Liver (tissue), 9 donors: Measurements from ENCODE around the gene SLC20A1. TPM values are rescaled to one million over a fixed set of nuclear protein-coding genes. Genes with fewer than 3 reads are reported as not detected.

ENCODE experiments used
- DNase-seq: peaks from one replicate; pipeline ENCODE4 v3.0.0-alpha.2; 2017; ENCODE audit warnings: low spot score
- H3K27ac ChIP-seq, 2 donors: one replicate each; pipeline ENCODE4 v1.7.0; 2013; ENCODE audit warnings: inconsistent platforms in 2 of 2, low read length in 2 of 2, control low read depth in 1 of 2, low read depth in 1 of 2, mild to moderate bottlenecking in 1 of 2
- H3K27me3 ChIP-seq, 4 donors: one replicate each; pipeline versions ENCODE4 v1.6.1 to v1.7.0; 2013; ENCODE audit warnings: low read length in 3 of 4, inconsistent platforms in 1 of 4, mild to moderate bottlenecking in 1 of 4, moderate library complexity in 1 of 4; ENCODE audit not compliant: control insufficient read depth in 4 of 4, insufficient read depth in 4 of 4
- H3K36me3 ChIP-seq, 4 donors: one replicate each; pipeline versions ENCODE4 v1.6.1 to v1.7.0; 2013; ENCODE audit warnings: low read length in 3 of 4, mild to moderate bottlenecking in 3 of 4, low read depth in 1 of 4, moderate library complexity in 1 of 4; ENCODE audit not compliant: control insufficient read depth in 4 of 4, insufficient read depth in 3 of 4
- H3K4me1 ChIP-seq, 4 donors: one replicate each; pipeline versions ENCODE4 v1.6.1 to v1.7.0; 2013; ENCODE audit warnings: low read length in 3 of 4, mild to moderate bottlenecking in 3 of 4, moderate library complexity in 1 of 4; ENCODE audit not compliant: control insufficient read depth in 4 of 4, insufficient read depth in 4 of 4
- H3K4me3 ChIP-seq, 3 donors: one replicate each; pipeline versions ENCODE4 v1.6.1 to v1.7.0; 2013; ENCODE audit warnings: low read length in 3 of 3, control low read depth in 1 of 3, low read depth in 1 of 3, mild to moderate bottlenecking in 1 of 3
- H3K9ac ChIP-seq, 2 donors: one replicate each; pipeline ENCODE4 v1.7.0; 2013; ENCODE audit warnings: low read length in 2 of 2, mild to moderate bottlenecking in 2 of 2, moderate library complexity in 2 of 2, control low read depth in 1 of 2, low read depth in 1 of 2
- H3K9me3 ChIP-seq, 4 donors: one replicate each; pipeline versions ENCODE4 v1.6.1 to v1.7.0; 2013; ENCODE audit warnings: low read length in 3 of 4; ENCODE audit not compliant: control insufficient read depth in 4 of 4
- EGR1 ChIP-seq, 2 donors: IDR thresholded peaks; 2 replicates each; pipeline ENCODE4 v1.6.1; 2016 to 2018; ENCODE audit warnings: antibody characterized with exemption in 2 of 2, low read depth in 2 of 2
- FOXA1 ChIP-seq: IDR thresholded peaks from 2 replicates; pipeline ENCODE4 v1.6.1; 2016; ENCODE audit warnings: antibody characterized with exemption
- FOXA2 ChIP-seq: IDR thresholded peaks from 2 replicates; pipeline ENCODE4 v1.6.1; 2016; ENCODE audit warnings: antibody characterized with exemption
- GABPA ChIP-seq, 2 donors: IDR thresholded peaks in 1 of 2; conservative IDR thresholded peaks in 1 of 2; 2 replicates each; pipeline ENCODE4 v1.6.1; 2016; ENCODE audit warnings: antibody characterized with exemption in 2 of 2, mild to moderate bottlenecking in 1 of 2, moderate library complexity in 1 of 2
- HNF4A ChIP-seq, 2 donors: conservative IDR thresholded peaks; 2 replicates each; pipeline ENCODE4 v1.6.1; 2016; ENCODE audit warnings: antibody characterized with exemption in 2 of 2, mild to moderate bottlenecking in 2 of 2
- HNF4G ChIP-seq: IDR thresholded peaks from 2 replicates; pipeline ENCODE4 v1.6.1; 2016; ENCODE audit warnings: antibody characterized with exemption
- JUND ChIP-seq, 2 donors: IDR thresholded peaks; 2 replicates each; pipeline ENCODE4 v1.6.1; 2016; ENCODE audit warnings: antibody characterized with exemption in 2 of 2
- MAX ChIP-seq: IDR thresholded peaks from 2 replicates; pipeline ENCODE4 v1.6.1; 2016; ENCODE audit warnings: antibody characterized with exemption
- SP1 ChIP-seq: IDR thresholded peaks from 2 replicates; pipeline ENCODE4 v1.6.1; 2018; ENCODE audit warnings: antibody characterized with exemption, mild to moderate bottlenecking
- YY1 ChIP-seq: IDR thresholded peaks from 2 replicates; pipeline ENCODE4 v1.6.1; 2016; ENCODE audit warnings: antibody characterized with exemption, mild to moderate bottlenecking
- WGBS: extraction: QIAGEN DNeasy Blood & Tissue Kit; methylation state at CpG from one replicate; pipeline ENCODE4 v1.1.7; 2013; 5-methylcytosine and 5-hydroxymethylcytosine counted together
- polyA plus RNA-seq, 2 donors: library from polyadenylated mRNA; stranded (reverse) in 1 of 2; unstranded in 1 of 2; fragments of 200-250 nt in 1 of 2; fragments of >200 nt in 1 of 2; fragmentation: Nextera tagmentation in 1 of 2; extraction: Ambion mirVana in 1 of 2; gene quantifications; one replicate each; pipeline versions ENCODE4 v1.2.1 to v1.2.3, GENCODE V29; 2013 to 2015
- total RNA-seq, 2 donors: library from RNA; depleted of rRNA; stranded (reverse); fragments of >200 nt; gene quantifications; one replicate each; pipeline ENCODE4 v1.2.3, GENCODE V29; 2014
- TF ChIP-seq, protein P1 (sequence below): fragments of 150-350 bp; IDR thresholded peaks from 2 replicates; pipeline ENCODE4 v1.5.1; 2017; ENCODE audit warnings: improper control_type of control experiment, low read depth, low read length; ENCODE audit not compliant: missing input control
- TF ChIP-seq, protein P2 (sequence below): IDR thresholded peaks from 2 replicates; pipeline ENCODE4 v1.6.1; 2016; ENCODE audit warnings: antibody characterized with exemption
- TF ChIP-seq, protein P3 (sequence below): IDR thresholded peaks from 2 replicates; pipeline ENCODE4 v1.6.1; 2016; ENCODE audit warnings: antibody characterized with exemption
- donor health status: healthy.
- donor health status: healthy.
- donor health status: healthy.
- donor health status: healthy.
- donor health status: healthy.

SLC20A1 gene
- total and polyA plus RNA-seq, 4 donors, result 15.3 to 56.9 (median 20.0) TPM

DNA sequence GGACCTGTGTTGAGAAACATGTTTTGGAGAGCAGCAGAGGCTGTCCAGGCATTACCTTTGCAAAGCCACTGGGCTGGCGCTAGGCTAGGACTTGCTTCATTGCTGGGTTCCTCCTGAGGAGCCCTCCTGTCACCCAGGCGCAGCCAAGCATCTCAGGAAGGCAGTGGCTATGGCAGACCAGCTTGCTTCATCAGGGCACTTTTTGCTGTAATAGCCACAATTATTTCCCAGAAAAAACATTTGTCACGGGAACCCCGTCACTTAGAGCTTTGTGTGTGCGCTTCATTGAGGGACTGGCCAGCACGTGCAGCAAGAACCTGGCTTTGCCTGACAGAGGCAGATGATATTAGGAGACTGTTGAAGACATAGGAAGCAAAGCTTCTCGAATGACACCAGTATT is 36.4 kb downstream of the SLC20A1 start:
- no peaks in the 10 kb centered on the region for H3K27me3 ChIP-seq
- H3K27ac ChIP-seq, result no peak overlapping the region
- no peaks in the 10 kb centered on the region for H3K9me3 ChIP-seq
- peaks cover 0 to 7% (median 0%) of the 10 kb centered on the region in 4 donors for H3K4me1 ChIP-seq
- no peak overlapping the region for H3K9ac ChIP-seq
- TF ChIP-seq JUND (IDR thresholded peaks at IDR 0.05), result no peak
- 87% methylated on average over 7 of the region's 7 CpGs for WGBS
- no peaks in the 10 kb centered on the region for H3K36me3 ChIP-seq
- no peak overlapping the region for H3K4me3 ChIP-seq
- no peak for DNase-seq

DNA sequence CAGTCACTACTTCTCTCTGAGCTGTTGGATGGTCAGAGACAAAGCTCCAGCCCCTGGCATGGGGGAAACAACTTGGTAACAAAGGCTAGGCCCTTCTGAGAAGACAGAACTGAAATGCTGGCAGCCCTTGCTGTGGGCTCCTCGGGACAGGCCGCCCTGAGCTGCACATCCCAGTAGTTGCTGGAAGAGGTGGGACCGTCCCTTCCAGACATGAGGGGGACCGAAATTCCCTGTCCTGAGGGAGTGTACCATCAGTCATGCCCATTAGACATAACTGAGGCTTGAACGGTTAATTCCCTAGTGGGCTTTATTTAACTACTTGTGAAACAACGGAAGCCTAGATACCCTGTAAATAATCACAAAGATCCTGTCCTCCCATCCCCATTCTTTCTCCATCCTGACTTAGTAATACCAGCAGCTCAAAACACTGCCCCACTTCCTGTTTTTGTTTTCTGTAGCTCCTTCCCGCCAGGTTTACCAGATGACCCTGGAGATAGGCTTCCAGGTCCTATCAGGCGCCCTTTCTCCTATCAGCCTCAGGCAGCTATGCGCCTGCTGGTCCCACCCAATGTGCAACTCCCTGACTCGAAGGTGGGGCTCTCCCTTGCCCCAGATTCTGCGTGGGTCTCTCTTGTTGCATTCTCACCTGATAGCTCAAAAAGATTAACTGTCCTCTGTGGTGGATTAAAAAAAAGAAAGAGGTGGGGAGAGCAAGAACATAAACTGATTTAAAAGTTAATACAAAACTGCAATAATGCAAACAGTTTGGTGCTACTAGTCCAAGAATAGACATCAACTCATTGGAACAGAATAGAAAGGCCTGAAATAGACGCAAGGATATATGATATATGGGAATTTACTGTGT is 38.0 kb downstream of the SLC20A1 start:
- peaks cover 0 to 7% (median 0%) of the 10 kb centered on the region in 4 donors for H3K4me1 ChIP-seq
- peak; percentile 76 for DNase-seq
- no peak overlapping the region for H3K27ac ChIP-seq

DNA sequence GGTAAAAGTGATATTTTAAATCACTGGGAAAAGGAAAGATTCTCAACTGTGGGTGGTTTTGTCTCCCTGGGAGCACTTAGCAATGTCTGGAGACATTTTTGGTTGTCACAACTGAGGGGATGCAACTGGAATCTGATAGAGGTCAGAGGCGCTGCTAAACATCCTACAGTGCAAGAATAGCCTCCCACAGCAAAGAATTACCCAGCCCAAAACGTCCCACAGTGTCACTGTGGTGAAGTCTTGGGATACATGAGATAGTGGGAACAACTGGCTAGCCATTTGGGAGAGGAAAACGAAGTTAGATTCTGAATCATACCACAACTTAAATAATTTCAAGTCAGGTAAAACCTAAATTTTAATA is 38.7 kb downstream of the SLC20A1 start:
- H3K9me3 ChIP-seq, result no peaks in the 10 kb centered on the region
- WGBS, result 69% methylated on average over 3 of the region's 3 CpGs
- no peaks in the 10 kb centered on the region for H3K27me3 ChIP-seq
- TF ChIP-seq HNF4G, result no peak
- H3K27ac ChIP-seq, result no peak overlapping the region
- no peak for DNase-seq
- H3K9ac ChIP-seq, result no peak overlapping the region
- peaks cover 0 to 7% (median 0%) of the 10 kb centered on the region in 4 donors for H3K4me1 ChIP-seq
- H3K36me3 ChIP-seq, result no peaks in the 10 kb centered on the region
- H3K4me3 ChIP-seq, result no peak overlapping the region

More for the DNA sequence above, 38.0 kb downstream of the SLC20A1 start:
- no peaks in the 10 kb centered on the region for H3K27me3 ChIP-seq
- no peak overlapping the region for H3K9ac ChIP-seq
- no peak overlapping the region for H3K4me3 ChIP-seq
- TF ChIP-seq, protein P1, sequence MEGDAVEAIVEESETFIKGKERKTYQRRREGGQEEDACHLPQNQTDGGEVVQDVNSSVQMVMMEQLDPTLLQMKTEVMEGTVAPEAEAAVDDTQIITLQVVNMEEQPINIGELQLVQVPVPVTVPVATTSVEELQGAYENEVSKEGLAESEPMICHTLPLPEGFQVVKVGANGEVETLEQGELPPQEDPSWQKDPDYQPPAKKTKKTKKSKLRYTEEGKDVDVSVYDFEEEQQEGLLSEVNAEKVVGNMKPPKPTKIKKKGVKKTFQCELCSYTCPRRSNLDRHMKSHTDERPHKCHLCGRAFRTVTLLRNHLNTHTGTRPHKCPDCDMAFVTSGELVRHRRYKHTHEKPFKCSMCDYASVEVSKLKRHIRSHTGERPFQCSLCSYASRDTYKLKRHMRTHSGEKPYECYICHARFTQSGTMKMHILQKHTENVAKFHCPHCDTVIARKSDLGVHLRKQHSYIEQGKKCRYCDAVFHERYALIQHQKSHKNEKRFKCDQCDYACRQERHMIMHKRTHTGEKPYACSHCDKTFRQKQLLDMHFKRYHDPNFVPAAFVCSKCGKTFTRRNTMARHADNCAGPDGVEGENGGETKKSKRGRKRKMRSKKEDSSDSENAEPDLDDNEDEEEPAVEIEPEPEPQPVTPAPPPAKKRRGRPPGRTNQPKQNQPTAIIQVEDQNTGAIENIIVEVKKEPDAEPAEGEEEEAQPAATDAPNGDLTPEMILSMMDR, result no peak
- TF ChIP-seq MAX, result no peak
- TF ChIP-seq FOXA1, result no peak
- TF ChIP-seq GABPA (IDR thresholded peaks at IDR 0.05 in 1 of 2, conservative IDR thresholded peaks at IDR 0.05 in 1 of 2), result no peak
- TF ChIP-seq, protein P2, sequence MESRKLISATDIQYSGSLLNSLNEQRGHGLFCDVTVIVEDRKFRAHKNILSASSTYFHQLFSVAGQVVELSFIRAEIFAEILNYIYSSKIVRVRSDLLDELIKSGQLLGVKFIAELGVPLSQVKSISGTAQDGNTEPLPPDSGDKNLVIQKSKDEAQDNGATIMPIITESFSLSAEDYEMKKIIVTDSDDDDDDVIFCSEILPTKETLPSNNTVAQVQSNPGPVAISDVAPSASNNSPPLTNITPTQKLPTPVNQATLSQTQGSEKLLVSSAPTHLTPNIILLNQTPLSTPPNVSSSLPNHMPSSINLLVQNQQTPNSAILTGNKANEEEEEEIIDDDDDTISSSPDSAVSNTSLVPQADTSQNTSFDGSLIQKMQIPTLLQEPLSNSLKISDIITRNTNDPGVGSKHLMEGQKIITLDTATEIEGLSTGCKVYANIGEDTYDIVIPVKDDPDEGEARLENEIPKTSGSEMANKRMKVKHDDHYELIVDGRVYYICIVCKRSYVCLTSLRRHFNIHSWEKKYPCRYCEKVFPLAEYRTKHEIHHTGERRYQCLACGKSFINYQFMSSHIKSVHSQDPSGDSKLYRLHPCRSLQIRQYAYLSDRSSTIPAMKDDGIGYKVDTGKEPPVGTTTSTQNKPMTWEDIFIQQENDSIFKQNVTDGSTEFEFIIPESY, result no peak
- TF ChIP-seq YY1, result no peak
- TF ChIP-seq, protein P3, sequence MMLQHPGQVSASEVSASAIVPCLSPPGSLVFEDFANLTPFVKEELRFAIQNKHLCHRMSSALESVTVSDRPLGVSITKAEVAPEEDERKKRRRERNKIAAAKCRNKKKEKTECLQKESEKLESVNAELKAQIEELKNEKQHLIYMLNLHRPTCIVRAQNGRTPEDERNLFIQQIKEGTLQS, result no peak
- TF ChIP-seq EGR1 (IDR thresholded peaks at IDR 0.05; ENCODE audit: low read depth in 2 of 2), result no peak
- no peak for TF ChIP-seq HNF4A (conservative IDR thresholded peaks at IDR 0.05)
- TF ChIP-seq SP1, result no peak
- no peak for TF ChIP-seq FOXA2
- H3K9me3 ChIP-seq, result no peaks in the 10 kb centered on the region
- H3K36me3 ChIP-seq, result no peaks in the 10 kb centered on the region
- WGBS, result 82% methylated on average over 12 of the region's 12 CpGs
